CD4-positive, alpha-beta T cell treated with Interleukin-6 at 100 ng/mL for 8 hours (primary cell): ENCODE results near the gene ZNF362.
"Not testable (repeated sequence)": the region's sequence is repeated elsewhere in the genome, so short reads cannot be mapped to it uniquely, and the experiment has no call there.

Experiments
- DNase-seq: peaks from one replicate; pipeline ENCODE4 v3.0.0-alpha.2; 2020; ENCODE audit warnings: mixed read lengths, low spot score

Gene ZNF362

DNA sequence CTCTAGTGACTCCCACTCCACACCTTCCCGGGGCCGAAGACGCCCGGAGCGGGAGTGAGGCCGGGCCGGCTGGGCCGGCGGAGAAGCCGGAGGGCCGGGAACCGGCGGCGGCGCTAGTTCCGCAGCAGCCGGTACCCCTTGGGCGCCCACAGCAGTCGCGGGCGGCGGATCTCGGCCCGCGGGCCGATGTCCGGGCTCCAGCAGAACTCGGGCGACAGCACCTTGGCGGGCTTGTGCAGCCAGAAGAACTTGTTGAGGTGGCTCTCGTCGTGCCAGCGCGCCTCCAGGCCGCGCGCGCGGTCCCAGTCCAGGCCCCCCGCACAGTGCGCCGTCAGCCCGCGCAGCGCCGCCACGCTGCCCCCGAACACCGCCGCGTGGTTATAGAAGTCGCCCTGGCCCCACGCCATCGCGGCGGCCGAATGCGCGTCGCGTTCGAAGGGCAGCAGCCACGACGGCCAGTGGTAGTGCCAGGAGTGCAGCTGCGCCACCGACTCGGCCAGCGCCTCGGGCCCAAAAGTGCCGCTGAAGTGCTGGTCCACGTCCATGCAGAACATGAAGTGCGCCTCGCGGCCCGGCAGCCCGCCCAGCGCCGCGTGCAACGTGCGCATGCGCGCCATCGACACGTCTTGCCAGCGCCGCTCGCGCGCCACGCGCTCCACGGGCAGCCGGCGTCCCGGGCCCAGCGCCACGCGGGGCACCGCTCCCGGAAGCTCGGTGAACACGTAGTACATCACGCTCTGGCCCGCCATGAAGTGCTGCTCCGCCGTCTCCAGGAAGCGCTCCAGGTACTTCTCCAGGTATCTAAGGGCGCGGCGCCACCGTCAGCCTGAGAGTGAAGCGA is 50.6 kb downstream of the ZNF362 start:
- DNase-seq: no peak

DNA sequence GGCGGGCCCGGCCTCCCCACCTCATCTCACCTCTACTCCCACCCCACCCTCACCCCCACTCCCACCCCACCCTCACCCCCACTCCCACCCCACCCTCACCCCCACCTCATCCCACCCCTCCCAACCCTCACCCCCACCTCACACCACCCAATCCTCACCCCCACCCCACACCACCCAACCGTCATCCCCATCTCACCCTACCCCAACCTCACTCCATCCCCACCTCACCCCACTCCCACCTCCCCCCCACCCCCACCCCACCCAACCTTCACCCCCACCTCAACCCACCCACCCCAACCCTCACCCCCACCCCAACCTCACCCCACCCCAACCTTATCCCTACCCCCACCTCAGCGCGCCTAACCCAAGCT is 51.2 kb downstream of the ZNF362 start:
- DNase-seq: no peak

DNA sequence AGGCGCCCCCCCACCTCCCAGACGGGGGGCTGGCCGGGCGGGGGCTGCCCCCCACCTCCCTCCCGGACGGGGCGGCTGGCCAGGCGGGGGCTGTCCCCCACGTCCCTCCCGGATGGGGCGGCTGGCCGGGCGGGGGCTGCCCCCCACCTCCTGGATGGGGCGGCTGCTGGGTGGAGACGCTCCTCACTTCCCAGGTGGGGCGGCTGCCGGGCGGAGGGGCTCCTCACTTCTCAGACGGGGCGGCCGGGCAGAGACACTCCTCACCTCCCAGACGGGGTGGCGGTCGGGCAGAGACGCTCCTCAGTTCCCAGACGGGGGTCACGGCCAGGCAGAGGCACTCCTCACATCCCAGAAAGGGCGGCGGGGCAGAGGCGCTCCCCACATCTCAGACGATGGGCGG is 53.1 kb downstream of the ZNF362 start:
- DNase-seq: not testable (repeated sequence)

DNA sequence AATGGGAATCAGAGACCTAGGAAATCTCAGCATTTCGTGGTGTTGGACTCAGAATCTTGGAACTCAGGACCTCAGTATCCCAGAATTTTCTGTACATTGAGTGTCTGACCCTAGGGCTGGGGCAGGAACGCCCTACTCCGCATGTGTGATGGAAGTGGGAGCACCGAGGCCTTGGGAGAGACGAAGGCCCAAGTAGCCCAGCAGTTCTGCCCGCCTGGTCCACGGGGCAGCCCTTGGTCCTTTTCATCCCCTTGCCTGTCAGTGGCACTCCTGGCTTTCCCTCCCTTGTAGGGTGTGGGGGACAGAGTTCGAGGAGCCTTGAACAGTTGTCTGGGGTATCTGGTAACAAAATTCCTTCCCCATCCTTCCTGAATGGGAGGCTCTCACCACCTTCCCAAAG is 54.4 kb downstream of the ZNF362 start:
- no peak for DNase-seq

DNA sequence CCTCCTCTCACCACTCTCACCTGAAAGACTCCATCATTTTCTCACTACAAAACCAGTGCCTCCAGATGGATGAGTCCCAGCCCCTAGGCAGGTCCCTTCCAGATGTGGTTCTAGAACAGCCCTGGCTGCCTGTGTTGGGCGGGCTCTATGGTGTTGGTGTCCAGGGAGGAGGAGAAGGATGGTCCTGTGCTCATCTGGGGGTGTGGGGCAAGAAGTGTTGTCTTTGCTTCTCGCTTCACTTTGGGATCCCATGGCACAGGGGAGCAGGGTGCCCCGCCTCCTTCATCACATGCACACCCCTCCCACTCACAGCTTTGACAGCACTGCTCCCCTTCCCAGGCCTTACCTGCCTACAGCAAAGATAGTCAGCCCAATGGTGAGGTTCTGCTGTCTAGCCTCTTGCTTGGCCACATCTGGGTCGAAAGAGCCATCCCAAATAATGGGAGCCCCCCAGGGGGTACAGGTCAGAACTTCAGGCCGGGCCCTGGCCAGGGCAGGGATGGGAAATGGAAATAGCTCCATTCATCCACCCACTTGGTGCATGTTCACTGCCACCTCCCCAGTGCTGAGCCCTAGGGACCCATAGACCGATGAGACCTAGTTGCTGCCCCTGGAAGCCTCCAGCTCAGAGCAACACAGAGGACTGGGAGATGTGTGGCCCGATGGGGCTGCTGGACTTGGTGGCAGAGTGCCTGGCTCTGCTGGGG is 55.6 kb downstream of the ZNF362 start:
- DNase-seq: no peak

DNA sequence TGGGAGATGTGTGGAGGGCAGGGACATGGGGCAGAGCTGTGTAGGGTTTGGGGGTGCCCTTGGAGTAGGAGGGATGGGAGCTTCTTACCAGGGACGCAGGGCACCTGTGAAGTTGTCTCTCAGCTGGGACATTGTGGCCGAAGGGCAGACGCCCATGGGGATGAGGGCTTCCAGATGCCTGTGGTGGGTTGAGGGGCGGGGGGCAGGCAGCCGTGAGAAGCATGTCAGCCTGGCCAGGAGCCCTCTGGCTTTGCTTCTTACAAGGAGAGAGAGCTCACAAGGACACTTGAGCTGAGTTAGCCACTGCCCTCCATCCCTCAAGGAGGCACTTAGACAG is 56.1 kb downstream of the ZNF362 start:
- no peak for DNase-seq

DNA sequence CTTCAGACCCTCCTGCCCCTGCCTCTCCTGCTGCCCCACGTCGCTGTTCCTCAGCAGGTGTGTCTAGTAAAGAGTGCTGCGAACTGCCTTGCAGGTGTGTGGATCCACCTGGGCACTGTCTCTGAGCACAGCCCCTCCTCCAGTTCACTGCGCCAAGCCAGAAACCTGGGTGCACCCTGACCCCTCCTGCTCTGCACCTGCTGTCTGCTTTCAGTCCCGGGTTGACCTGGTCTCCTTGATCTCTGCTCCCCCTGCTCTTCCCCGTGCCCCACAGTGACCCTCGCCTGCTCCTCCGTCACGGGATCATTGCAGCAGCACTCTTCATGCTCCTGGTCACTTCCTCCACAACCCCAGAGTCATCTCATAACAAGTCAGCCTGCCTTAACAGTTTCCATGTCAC is 58.1 kb downstream of the ZNF362 start:
- no peak for DNase-seq

DNA sequence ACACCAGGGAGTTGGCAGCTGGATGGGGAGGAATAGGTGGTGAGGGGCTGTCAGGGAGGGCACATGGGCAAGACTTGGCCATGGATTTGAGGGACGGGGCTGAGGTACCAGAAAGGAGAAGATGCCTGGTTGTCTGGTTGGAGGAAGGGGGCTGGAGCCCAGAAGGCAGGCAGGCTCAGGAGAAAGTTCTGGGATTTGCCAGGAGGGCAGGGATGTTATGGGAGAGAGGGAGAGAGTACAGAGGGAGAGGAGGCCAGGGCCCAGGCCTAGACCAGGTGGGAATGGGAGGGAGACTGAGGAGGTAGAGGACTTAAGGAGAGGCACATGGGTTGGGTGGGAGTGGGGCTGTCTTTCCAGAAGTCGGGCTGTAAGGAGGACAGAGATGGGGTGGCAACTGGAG is 60.3 kb downstream of the ZNF362 start:
- no peak for DNase-seq

DNA sequence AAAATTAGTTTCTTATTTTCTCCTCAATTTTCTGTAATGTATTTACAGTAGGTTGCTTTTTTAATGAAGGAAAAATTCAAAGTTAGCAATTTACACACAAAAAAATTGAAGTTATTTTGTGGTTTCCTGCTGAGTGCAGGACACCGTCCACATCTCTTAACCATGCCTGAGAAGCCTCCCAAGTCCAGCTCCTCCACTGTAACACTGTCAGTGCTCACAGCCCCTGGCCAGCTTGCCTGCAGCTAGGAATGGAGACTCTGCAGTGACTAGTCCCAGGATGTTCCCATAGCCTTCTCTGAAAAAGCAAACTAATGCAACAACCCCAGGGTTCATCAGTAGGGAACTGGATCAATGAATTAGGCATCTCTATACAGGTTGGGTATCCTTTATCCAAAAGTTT is 61.1 kb downstream of the ZNF362 start:
- DNase-seq: no peak

DNA sequence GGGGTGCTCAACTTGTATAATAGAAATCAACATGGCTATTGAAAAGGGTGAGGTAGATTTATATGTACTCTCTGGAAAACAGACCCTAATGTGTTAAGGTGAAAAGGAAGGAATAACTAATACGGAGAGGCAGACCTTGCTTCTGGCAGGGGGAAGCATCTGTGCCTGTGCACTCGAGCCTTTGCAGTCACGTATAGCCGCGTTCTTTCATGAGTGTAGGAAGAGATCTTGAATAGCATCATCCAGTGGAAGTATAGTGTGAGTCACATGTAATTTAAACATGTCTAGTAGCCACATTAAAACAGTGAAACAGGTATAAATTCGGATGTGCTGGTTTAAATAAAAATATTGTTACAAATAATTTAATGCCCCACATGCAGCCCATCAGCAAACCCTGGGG is 61.7 kb downstream of the ZNF362 start:
- no peak for DNase-seq

DNA sequence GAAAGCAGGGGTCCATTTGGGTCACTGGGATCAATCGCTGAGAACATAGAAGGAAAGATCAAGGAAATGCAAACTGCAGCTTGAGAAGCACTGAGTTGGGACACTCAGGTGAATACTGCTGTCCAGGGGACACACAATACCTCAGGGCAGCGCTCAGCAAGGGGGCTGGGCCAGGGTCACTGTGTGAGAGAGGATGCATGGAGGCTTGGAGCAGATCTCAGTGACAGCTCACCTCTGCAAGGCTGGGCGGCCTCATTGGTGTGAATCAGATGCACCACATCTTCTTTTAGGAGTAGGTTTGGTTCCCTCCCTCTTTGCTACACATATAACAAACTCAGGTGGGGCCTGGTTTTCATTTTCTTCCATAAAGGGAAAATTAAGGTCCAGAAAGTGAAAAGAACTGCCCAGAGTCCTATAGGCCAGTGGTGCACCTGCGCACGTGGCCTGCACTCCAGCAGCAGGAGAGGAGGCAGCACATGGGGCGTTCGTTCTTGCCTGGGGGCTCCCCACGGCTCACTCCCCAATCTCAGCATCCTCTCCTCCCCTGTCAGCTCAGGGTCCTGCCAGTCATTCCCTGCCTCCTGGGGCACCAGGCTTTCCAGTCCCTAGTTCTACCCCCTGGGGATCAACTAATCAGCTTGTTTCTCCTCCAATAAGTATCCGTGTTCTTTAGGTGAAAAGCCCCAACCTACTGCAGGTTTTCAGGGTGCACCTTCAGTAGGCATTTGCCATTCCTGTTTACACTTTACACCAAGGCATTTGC is 63.1 kb downstream of the ZNF362 start:
- no peak for DNase-seq

DNA sequence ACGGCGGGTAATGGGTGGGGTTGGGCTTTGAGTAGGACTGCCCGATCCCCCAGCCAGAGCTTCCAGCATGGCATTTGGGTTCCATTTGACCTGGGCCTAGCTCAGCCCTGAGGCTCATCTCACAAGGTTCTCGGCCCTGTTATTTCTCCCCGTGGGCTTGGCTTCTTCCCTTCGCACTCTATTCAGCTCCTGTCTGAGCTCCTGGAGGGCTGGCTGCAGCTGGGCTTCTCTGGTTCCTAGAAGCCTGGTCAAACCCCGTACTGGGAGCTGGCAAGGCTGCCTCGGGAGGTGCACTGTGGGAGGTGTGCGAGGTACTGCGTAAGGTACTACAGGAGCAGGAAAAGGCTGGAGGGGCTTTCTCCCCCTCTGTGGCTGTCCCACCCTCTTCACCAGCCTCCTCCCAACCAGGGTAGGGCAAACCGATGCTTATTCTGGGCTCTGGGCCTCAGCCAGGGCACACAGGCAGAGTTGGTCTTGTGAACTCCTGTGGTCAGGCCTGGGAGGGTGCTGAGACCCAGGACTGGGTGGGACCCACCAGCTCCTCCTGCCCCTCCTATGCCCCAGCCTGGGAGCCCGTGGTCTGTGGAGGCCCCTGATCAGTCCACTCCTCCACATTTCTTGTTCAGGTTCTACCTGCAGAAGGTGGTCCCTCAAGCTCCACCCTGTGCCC is 63.8 kb downstream of the ZNF362 start:
- DNase-seq: no peak

DNA sequence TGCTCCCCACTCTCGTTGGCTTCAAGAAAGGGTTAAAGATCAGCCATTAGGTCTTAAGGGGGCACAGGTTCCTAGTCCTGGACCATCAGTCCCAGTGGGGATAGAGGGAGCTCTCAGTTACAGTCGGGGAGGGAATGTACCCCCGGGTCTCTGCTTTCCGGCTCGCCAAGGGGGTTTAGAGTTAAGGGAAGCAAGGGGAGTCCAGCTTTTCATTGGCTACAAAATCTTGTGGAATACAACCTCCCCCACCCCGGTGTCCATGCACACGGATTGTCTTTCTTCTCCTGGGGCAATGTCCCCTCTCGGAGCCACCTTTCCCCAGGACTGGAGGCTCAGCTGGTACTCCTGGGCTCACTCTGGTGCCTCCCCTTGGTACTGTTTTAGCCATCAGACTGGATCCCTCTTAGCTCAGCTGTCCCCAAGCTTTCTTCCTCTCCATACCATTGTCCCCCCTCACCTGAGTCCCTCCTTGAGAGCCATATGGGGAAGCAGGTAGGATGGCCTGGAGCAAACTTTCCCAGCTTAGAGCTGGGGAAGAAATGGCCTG is 64.4 kb downstream of the ZNF362 start, which contains the start of gene A3GALT2:
Gene A3GALT2 (minus strand): TSS at position 480 of the 547 bp plus-strand sequence. CDS start 0 bp downstream, at position 480.
- no peak for DNase-seq

DNA sequence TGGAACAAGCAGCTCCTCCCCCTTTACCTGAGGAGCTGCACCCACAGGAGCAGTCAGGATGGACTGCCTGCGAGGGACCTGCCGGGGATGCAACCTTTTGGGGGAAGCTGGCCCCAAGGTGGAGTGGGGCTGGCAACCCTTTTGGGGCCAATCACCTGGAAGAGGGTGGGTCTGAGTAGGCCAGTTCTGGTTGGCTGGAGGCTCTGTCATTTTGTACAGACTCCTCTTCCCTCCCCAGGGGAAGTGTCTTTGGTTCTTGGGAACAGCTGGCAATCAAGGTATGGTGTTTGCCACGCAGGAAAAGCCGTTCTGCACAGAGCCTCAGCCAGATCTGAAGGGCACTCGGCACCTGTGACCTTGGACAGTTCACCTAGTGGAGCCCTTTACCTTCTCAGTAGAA is 64.9 kb downstream of the ZNF362 start:
- no peak for DNase-seq

DNA sequence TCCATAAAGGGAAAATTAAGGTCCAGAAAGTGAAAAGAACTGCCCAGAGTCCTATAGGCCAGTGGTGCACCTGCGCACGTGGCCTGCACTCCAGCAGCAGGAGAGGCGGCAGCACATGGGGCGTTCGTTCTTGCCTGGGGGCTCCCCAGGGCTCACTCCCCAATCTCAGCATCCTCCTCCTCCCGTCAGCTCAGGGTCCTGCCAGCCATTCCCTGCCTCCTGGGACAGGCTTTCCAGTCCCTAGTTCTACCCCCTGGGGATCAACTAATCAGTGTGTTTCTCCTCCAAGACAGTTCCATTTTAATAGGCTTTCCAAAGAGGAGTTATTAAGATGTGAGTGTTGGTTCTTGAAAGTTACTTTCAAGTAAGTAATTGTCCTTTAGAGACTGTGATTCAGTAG is 65.8 kb downstream of the ZNF362 start:
- DNase-seq: no peak

DNA sequence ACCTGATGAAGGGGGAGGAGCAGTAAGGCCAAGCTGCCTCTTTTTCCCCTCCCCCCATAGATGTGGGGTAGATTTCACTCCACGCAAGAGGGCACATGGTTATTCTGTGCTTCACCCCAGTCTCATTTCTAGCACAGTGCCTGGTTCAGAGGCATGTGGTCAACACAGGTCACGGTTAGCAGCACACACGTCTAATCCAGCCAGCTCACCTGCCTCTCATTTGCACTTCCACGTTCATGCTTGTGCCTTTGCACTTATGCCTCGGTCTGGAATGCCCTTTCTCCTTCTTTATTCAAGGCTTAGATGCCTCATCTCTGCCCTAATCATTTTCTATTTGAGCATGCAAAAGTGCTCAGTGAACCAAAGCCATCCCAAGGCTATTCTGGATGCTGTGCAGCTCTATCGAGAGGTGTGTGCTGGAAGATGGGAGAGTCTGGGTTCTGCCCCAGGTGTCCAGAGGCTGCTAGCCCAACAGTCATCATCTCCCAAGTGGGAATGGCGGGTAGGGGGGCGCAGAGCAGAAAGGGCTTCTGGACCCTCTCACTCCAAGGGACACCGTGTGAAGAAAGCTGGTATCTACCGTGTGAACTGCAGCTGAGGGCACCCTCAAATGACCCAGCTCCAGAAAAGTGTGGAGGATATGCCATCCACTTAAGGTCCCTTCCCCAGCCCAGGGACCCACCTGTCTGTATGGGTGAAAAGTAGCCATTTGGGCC is 66.7 kb downstream of the ZNF362 start:
- DNase-seq: no peak

DNA sequence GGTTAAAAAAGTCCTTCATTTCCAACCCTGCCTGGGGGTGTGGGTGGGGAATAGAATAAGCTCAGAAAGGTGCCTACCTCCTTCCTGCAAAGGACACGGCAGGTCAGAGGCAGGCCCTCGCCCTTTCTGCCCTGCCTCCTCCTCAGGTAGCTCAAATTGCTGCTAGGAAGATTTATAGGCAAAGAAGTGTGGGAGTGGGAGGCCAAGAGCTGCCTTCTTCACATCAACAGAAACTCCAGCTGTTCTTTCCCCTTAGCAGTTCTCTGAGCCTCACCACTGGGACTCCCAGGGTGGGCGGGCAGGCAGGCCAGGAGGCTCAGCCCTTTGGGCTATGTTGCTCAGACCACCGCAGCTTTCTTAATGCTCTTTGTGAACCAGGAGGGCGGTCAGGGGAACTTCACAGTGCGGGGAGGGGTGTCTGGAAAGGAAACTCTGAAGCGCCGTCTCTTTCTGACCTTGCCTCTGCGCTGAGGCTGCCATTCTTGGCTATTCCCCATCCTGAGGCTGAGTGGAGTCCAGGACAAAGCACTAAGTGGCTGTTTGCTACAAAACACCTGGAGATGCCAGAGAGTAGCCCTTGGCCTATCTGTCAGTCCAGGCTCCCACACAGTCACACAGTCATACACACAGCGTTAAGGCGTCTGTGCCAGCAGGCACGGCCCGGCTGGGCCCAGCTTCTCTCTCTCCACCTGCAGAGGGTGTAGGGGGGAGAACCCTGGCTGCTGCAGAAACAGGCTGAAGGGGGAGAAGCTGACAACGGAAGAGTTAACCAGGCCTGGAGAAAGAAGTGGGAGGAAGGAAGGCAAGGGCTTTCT is 67.6 kb downstream of the ZNF362 start:
- no peak for DNase-seq

DNA sequence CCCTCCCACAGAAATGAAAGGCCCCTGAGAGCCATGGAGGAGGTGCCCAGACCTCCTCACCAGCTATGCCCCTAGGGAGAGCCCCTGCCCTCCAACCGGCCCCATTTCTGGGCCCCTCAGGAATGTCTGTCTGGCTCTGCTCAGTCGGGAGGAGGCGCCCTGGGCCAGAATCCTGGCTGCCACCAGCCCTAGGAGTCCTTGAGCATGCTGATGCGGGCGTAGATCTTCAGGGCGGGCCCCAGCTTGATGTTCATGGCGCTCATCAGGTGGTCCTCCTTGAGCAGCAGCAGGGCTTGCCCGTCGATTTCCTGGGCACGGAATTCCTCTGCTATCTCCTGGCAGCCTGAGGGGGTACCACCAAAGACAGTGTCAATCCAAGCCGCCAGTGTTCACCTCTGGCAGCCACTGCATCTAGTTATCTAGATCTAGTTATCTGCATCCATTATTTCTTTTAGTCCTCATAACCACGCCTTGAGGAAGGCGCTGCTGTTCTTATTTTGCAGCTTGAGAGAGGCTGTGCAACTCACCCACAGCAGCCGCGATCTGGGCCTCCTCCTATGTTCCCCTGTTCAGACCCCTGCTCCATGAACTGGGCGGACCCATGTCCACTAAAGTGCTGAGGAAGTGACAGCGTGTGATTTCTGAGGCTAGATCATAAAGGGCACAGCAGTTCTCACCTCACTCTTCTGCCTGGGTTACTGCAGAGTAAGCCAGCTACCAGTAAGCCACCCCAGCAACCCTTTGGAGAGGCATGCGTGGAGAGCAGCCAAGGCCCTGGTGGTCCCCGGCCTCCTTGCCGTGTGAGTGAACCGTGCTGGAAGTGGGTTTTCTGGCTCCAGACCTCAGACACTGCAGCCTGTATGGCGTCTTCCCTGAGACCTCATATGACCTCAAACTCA is 68.6 kb downstream of the ZNF362 start:
- no peak for DNase-seq

DNA sequence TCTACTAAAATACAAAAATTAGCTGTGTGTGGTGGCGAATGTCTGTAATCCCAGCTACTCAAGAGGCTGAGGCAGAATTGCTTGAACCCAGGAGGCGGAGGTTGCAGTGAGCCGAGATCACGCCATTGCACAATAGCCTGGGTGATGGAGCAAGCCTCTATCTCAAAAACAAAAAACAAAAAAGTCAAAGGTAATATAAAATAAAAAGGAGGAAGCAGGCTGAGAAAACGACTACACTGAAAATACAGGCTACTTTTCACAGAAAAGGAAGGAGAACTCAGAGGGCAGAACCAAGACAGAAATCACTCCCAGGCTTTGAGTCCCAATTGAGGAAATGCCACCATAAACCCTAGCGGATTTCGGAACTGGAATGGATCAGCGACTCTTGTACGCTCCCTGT is 70.5 kb downstream of the ZNF362 start:
- no peak for DNase-seq
